Measurements from ENCODE around the gene AKAP7.

- TF ChIP-seq CTCF (IDR thresholded peaks at IDR 0.05) (no peak), ZFX (IDR thresholded peaks at IDR 0.05; ENCODE audit: borderline replicate concordance) (no peak)
These were observed 147.1 kb downstream of the AKAP7 start for GRCh38 chr6:131282365-131282764.

Measured in 22Rv1 (cell line).